Panc1 (cell line): Measurements from ENCODE around the gene BICD2.

Experiments used
- POLR2AphosphoS5 ChIP-seq: IDR thresholded peaks from 2 replicates; pipeline ENCODE4 v1.6.1; 2012; ENCODE audit warnings: mild to moderate bottlenecking, low read depth, low read length, moderate library complexity
- TF ChIP-seq, protein P1 (sequence below), 2 experiments: IDR thresholded peaks; 2 replicates each; pipeline ENCODE4 v1.6.1; 2011 to 2012; ENCODE audit warnings: low read depth in 2 of 2, control low read depth in 1 of 2, low read length in 1 of 2, mild to moderate bottlenecking in 1 of 2, moderate library complexity in 1 of 2; ENCODE audit not compliant: insufficient read depth in 1 of 2

DNA sequence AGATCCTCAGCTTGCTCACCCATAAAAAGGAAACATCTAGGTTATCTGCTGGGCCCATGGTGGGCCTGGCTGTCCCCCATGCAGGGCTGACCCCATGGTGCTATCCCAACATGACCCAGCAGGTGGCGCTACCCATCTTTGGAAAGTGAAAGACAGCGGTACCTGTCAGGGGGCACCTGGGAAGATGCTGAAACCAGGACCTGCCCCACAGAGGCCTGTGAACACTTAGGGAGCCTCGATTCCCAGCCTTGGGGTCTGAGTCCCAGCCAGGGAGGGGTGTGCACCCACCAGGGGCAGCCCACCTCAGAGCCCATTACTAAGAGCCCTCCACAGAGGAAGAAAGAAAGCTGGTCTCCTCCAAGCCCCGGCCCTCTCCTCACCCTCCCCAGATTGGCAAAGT lies 48.1 kb downstream of the BICD2 start:
- TF ChIP-seq, protein P1, sequence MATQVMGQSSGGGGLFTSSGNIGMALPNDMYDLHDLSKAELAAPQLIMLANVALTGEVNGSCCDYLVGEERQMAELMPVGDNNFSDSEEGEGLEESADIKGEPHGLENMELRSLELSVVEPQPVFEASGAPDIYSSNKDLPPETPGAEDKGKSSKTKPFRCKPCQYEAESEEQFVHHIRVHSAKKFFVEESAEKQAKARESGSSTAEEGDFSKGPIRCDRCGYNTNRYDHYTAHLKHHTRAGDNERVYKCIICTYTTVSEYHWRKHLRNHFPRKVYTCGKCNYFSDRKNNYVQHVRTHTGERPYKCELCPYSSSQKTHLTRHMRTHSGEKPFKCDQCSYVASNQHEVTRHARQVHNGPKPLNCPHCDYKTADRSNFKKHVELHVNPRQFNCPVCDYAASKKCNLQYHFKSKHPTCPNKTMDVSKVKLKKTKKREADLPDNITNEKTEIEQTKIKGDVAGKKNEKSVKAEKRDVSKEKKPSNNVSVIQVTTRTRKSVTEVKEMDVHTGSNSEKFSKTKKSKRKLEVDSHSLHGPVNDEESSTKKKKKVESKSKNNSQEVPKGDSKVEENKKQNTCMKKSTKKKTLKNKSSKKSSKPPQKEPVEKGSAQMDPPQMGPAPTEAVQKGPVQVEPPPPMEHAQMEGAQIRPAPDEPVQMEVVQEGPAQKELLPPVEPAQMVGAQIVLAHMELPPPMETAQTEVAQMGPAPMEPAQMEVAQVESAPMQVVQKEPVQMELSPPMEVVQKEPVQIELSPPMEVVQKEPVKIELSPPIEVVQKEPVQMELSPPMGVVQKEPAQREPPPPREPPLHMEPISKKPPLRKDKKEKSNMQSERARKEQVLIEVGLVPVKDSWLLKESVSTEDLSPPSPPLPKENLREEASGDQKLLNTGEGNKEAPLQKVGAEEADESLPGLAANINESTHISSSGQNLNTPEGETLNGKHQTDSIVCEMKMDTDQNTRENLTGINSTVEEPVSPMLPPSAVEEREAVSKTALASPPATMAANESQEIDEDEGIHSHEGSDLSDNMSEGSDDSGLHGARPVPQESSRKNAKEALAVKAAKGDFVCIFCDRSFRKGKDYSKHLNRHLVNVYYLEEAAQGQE (IDR thresholded peaks at IDR 0.05; ENCODE audit: insufficient read depth in 1 of 2, low read depth in 2 of 2, low read length in 1 of 2), result no peak
- no peak for TF ChIP-seq POLR2AphosphoS5
